Lower lobe of right lung (tissue), 2 donors: ENCODE measurements around the gene FASN. TPM values are rescaled to one million over a fixed set of nuclear protein-coding genes. Genes with fewer than 3 reads are reported as not detected.

ENCODE experiments used
- ATAC-seq, 2 donors: fragments of 200-7000 bp; cut with Tn5 transposase; one replicate each; pipeline ENCODE4 v1.9.1; 2020 to 2022; ENCODE audit warnings: mild to moderate bottlenecking in 2 of 2, moderate library complexity in 2 of 2
- DNase-seq: peaks from one replicate; pipeline ENCODE4 v3.0.0-alpha.2; 2020
- H3K27ac ChIP-seq: fragments of 200-600 bp; one replicate; pipeline ENCODE4 v1.8.0; 2022
- H3K27me3 ChIP-seq: fragments of 200-600 bp; one replicate; pipeline ENCODE4 v1.8.0; 2022; ENCODE audit warnings: low read depth
- H3K36me3 ChIP-seq: fragments of 200-600 bp; one replicate; pipeline ENCODE4 v1.8.0; 2022; ENCODE audit warnings: mild to moderate bottlenecking
- H3K4me1 ChIP-seq: fragments of 200-600 bp; one replicate; pipeline ENCODE4 v1.8.0; 2022
- H3K4me3 ChIP-seq: fragments of 200-600 bp; one replicate; pipeline ENCODE4 v1.8.0; 2022; ENCODE audit warnings: mild to moderate bottlenecking
- H3K9me3 ChIP-seq: fragments of 200-600 bp; one replicate; pipeline ENCODE4 v1.8.0; 2022
- intact Hi-C: fragments of 100-400 bp; cut with DNase I; formaldehyde crosslinking; loops from one replicate; pipeline ENCODE4 v1.11.0; 2022
- total RNA-seq: library from RNA; stranded (reverse); fragmentation: NEBNext Ultra II Directional; extraction: Animal tissue kit (Norgen Biotek cat#: 25700); gene quantifications from one replicate; pipeline ENCODE4 v1.2.1, GENCODE V29; 2021
- TF ChIP-seq, protein P1 (sequence below): fragments of 200-600 bp; IDR thresholded peaks from one replicate; pipeline ENCODE4 v1.8.0; 2022; ENCODE audit warnings: antibody characterized with exemption, mild to moderate bottlenecking
- donor health status: DM: no; HTN: yes; CAD: no; lungs with severe emphysema.

FASN gene
- total RNA-seq, 1 donor from 2014 or later = 302 TPM

DNA sequence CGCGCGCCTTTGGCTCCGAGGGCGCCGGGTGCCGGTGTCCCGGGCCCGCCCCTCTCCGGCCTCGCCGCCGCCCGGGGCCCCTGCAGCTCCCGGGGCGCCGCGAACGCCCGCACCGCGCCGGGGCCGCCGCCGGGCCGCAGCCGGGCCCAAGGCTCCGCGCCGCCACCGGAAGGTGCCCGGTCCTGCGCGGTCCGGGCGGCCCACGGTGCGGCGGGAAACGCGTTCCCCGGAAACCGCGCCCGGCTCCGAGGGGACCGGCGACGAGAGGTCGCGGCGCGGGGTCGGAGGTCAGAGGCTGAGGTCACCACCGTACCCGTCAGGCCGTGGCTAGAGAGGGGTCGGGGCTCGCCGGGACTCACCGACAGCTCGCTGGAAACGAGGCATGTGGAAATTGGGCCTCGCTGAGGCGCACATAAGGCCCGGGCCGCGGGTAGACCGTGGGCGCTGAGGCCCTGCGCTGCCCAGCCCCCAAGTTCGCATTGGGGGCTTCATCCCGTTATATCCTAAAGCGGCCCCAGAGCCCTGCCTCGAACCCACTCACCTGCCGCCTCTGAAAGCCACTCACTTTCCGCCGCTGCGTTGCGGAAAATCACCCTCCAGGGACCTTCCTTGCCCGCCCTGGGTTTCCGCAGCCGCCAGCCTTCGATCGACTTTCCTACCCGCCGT is 32.3 kb downstream of the FASN start, which contains the start of gene DUS1L:
Gene DUS1L (minus strand): TSS at position 167 of the 666 bp plus-strand sequence. CDS start 745 bp downstream, outside the sequence.
- peaks cover 29% of the 10 kb centered on the region for H3K36me3 ChIP-seq
- peaks cover 26% of the 10 kb centered on the region for H3K4me1 ChIP-seq
- TF ChIP-seq, protein P1, sequence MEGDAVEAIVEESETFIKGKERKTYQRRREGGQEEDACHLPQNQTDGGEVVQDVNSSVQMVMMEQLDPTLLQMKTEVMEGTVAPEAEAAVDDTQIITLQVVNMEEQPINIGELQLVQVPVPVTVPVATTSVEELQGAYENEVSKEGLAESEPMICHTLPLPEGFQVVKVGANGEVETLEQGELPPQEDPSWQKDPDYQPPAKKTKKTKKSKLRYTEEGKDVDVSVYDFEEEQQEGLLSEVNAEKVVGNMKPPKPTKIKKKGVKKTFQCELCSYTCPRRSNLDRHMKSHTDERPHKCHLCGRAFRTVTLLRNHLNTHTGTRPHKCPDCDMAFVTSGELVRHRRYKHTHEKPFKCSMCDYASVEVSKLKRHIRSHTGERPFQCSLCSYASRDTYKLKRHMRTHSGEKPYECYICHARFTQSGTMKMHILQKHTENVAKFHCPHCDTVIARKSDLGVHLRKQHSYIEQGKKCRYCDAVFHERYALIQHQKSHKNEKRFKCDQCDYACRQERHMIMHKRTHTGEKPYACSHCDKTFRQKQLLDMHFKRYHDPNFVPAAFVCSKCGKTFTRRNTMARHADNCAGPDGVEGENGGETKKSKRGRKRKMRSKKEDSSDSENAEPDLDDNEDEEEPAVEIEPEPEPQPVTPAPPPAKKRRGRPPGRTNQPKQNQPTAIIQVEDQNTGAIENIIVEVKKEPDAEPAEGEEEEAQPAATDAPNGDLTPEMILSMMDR = no peak
- ATAC-seq (peak; percentile 88 to 90), DNase-seq (peak; percentile 79)
- H3K4me3 ChIP-seq = peak within 1 kb of the TSS; percentile 94
- H3K9me3 ChIP-seq = no peaks in the 10 kb centered on the region
- no peaks in the 10 kb centered on the region for H3K27me3 ChIP-seq
- H3K27ac ChIP-seq = peak within 1 kb of the TSS; percentile 94
- intact Hi-C loops = no loop called here

DNA sequence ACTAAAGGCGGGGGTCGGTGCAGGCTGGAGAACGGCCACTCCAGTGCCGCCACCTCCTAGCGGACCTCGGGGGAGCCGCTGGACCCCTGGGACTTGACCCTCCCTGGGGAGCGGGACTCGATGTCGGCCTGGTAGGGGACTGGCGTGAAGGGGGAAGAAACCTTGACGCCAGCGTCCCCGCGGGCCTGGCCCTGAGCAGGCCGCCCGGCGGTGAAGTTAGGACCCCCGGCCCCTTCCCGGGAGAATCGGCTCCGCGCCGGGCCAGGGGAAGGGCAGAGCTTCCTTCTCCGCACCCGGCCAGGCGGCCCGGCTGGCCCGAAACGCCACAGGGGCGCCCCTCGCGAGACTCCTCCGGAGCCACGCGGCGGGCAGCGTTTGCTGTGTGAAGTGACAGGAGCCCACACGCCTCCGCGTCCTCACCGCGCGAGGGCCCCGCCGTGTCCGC is 32.8 kb downstream of the FASN start:
- intact Hi-C loops = no loop called here
- Histone ChIP-seq H3K36me3 (peaks cover 35% of the 10 kb centered on the region), H3K4me3 (peak overlapping the region; percentile 94), H3K27me3 (no peaks in the 10 kb centered on the region), H3K9me3 (no peaks in the 10 kb centered on the region), H3K27ac (peak overlapping the region; percentile 94), H3K4me1 (peaks cover 26% of the 10 kb centered on the region)
- TF ChIP-seq, protein P1 = no peak
- DNase-seq (no peak), ATAC-seq (peak; percentile 8 to 35)

DNA sequence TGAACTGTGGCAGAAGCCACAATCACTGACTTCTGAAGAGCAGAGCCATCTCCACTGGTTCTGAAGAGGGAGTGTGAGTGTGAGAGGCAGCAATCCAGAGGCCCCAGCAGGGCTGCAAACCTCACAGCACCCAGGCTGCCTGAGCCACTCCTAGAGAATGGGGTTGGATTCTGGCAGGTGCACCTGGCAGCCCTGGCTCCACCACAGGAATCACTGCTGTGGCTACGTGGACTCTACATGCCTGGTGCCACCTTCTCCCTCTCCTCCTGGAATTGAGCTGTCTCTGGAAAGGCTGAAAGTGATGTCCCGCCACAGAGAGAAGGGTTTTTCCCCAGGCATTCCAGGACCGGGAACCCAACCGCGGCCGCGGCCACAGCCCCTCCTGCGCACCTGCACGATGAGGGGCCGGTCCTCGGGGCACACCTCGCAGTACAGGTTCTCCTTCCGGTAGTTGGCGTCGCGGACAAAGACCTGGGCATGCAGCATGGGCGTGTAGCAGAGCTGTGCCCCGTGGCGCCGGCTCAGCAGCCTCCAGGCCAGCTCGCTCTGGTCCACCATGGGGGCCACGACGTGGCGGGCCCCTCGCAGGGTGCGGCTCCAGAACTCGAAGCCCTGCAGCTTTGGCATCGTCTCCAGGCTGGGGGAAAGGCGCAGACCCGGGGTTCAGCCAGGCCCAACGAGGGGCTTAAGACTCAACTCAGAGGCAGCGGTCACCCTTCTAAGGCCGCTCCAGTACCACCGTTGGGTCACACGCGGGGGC is 33.4 kb downstream of the FASN start:
- DNase-seq = no peak
- peaks cover 41% of the 10 kb centered on the region for H3K36me3 ChIP-seq
- ATAC-seq = peak; percentile 45 to 49

DNA sequence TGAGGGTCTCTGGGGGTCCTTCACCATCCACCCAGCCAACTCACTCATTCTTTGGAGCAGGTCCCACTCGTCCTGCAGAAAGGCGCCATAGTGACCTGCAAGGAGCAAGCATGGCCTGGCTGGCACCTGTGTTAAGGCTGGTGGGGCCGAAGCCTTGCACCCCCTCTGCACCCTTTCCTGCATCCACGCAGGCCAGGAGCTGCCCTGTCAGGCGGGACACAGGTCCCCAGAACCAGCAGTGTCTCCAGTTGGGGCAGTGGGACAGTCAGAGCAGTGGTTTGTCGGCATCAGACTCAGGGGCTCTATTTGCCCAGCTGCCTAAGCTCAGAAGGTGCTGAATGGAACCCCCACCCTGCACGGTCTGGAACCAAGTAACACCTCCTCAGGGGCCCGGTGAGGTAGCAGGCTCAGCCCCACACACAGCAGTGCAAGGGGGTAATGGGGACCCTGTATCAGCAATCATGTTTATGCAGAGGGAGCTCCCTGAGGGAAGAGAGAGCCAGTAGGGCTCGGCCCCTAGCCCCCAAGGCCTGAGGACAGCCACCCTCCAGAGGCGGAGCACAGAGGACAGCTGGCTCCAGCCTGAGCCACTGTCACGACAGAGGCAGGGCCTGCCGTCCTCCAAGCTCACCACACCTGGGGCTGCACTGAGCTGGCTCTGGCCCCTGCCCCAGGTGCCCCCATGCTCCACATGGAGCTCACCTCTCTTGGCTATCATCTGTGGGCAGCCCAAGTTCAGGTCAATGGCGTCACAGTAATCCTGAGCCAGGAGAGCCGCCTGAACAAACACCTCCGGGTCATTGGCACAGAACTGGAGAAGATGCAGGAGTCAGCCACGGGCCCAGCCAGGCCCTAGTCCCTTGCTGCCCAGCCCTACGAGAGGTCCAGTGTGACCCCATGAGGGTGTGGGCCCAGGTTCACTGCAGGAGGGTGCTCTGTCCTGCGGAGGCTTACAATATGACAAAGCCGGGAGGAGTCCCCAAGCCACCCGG is 34.3 kb downstream of the FASN start:
- H3K27me3 ChIP-seq = no peaks in the 10 kb centered on the region
- H3K9me3 ChIP-seq = no peaks in the 10 kb centered on the region
- intact Hi-C loops = no loop called here
- TF ChIP-seq, protein P1 = no peak
- H3K4me3 ChIP-seq = no peak overlapping the region
- no peak overlapping the region for H3K27ac ChIP-seq
- H3K36me3 ChIP-seq = peaks cover 50% of the 10 kb centered on the region
- DNase-seq (no peak), ATAC-seq (no peak)
- peaks cover 26% of the 10 kb centered on the region for H3K4me1 ChIP-seq

More for the DNA sequence above, 33.4 kb downstream of the FASN start:
- Histone ChIP-seq H3K9me3 (no peaks in the 10 kb centered on the region), H3K4me1 (peaks cover 26% of the 10 kb centered on the region), H3K4me3 (peak overlapping the region; percentile 94), H3K27me3 (no peaks in the 10 kb centered on the region), H3K27ac (peak overlapping the region; percentile 94)
- intact Hi-C loops = no loop called here
- TF ChIP-seq, protein P1 = no peak

DNA sequence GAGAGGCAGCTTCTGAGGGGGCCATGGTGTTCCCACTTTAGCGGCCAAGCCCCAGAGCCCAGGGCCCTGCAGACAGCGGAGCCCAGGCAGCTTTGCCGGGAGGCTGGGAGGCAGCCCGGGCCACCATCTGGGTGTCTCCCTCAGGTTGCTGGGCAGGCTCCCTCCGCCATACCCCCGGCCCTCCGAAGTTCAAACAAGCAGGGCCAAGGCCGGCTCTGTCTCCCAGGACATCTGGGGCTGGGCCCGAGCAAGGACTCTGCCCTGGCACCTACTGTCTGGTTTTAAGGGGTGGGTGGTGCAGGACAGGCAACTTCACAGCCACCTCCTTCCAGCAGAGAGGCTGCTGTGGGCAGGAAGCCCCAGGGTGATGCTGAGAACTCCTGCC is 35.1 kb downstream of the FASN start:
- Histone ChIP-seq H3K27ac (no peak overlapping the region), H3K36me3 (peaks cover 57% of the 10 kb centered on the region), H3K9me3 (no peaks in the 10 kb centered on the region), H3K4me1 (peaks cover 26% of the 10 kb centered on the region), H3K27me3 (no peaks in the 10 kb centered on the region), H3K4me3 (no peak overlapping the region)
- DNase-seq = no peak
- no peak for ATAC-seq
- intact Hi-C loops = no loop called here
- TF ChIP-seq, protein P1 = no peak
